Breast epithelium (tissue), 4 donors: Measurements from ENCODE around the gene CNEP1R1. TPM values are rescaled to one million over a fixed set of nuclear protein-coding genes. Genes with fewer than 3 reads are reported as not detected.

Source experiments
- DNase-seq, 2 donors: peaks; one replicate each; pipeline ENCODE4 v3.0.0-alpha.2; 2019; ENCODE audit warnings: low spot score in 2 of 2
- H3K27ac ChIP-seq, 2 donors: fragments of 200-600 bp; sonication (generic) in 1 of 2; one replicate each; pipeline ENCODE4 v1.5.1; 2016 to 2019; ENCODE audit warnings: mild to moderate bottlenecking in 1 of 2
- H3K27me3 ChIP-seq, 2 donors: fragments of 200-600 bp; sonication (generic) in 1 of 2; one replicate each; pipeline versions ENCODE4 v1.5.1 to v1.6.0; 2017 to 2019; ENCODE audit warnings: control low read depth in 1 of 2, mild to moderate bottlenecking in 1 of 2
- H3K36me3 ChIP-seq: fragments of 200-600 bp; one replicate; pipeline ENCODE4 v1.5.1; 2019
- H3K4me1 ChIP-seq, 2 donors: fragments of 200-600 bp; sonication (generic); one replicate each; pipeline ENCODE4 v1.5.1; 2016 to 2019; ENCODE audit warnings: control low read depth in 1 of 2
- H3K4me3 ChIP-seq, 3 donors: fragments of 200-600 bp; sonication (generic); 1 replicate in 2 of 3; 2 replicates in 1 of 3; pipeline ENCODE4 v1.5.1; 2016 to 2019; ENCODE audit warnings: mild to moderate bottlenecking in 3 of 3, moderate library complexity in 2 of 3
- H3K9me3 ChIP-seq, 2 donors: fragments of 200-600 bp; sonication (generic) in 1 of 2; one replicate each; pipeline ENCODE4 v1.5.1; 2016 to 2019; ENCODE audit warnings: control low read depth in 1 of 2
- POLR2A ChIP-seq: fragments of 450-650 bp; IDR thresholded peaks from one replicate; pipeline ENCODE4 v1.6.1; 2016; ENCODE audit warnings: antibody characterized with exemption, mild to moderate bottlenecking, moderate library complexity
- POLR2AphosphoS5 ChIP-seq, 3 donors: sonication (generic); formaldehyde crosslinking; IDR thresholded peaks; one replicate each; pipeline ENCODE4 v1.6.1; 2017; ENCODE audit warnings: antibody characterized with exemption in 3 of 3
- intact Hi-C: fragments of 100-400 bp; cut with DNase I; formaldehyde crosslinking; loops from one replicate; pipeline ENCODE4 v1.15.1; 2023; ENCODE audit warnings: low total_unique reads
- total RNA-seq, 3 donors: library from RNA; depleted of rRNA; stranded (reverse); fragments of >200 nt; gene quantifications; one replicate each; pipeline ENCODE4 v1.1.0, GENCODE V29; 2016
- TF ChIP-seq, protein P1 (sequence below), 3 donors: fragments of 450-650 bp; IDR thresholded peaks; one replicate each; pipeline ENCODE4 v1.5.1; 2016 to 2017; ENCODE audit warnings: antibody characterized with exemption in 3 of 3, mild to moderate bottlenecking in 3 of 3, moderate library complexity in 3 of 3

Gene CNEP1R1
- total RNA-seq, 3 donors from 2014 or later = 16.5 to 20.8 (median 17.4) TPM

DNA sequence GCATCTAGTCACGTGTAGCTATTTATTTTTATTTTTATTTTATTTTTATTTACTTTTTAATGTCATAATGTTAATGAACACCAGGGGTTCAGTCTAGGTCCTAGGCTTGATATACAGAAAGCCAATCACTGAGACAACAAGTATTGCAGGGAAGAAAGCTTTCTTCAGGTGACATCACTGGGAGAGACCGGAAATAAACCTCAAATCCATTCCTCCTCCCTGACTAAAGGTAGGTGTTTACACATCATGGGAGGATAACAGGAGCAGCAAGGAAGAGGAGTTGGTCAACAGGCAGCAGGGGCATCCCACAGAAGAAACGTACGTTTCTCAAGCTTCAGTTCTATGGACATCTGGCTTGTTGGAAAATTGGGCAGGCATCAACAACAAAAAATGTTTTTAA, 31.2 kb downstream of the CNEP1R1 start:
- intact Hi-C loops = no loop called here
- TF ChIP-seq, protein P1, sequence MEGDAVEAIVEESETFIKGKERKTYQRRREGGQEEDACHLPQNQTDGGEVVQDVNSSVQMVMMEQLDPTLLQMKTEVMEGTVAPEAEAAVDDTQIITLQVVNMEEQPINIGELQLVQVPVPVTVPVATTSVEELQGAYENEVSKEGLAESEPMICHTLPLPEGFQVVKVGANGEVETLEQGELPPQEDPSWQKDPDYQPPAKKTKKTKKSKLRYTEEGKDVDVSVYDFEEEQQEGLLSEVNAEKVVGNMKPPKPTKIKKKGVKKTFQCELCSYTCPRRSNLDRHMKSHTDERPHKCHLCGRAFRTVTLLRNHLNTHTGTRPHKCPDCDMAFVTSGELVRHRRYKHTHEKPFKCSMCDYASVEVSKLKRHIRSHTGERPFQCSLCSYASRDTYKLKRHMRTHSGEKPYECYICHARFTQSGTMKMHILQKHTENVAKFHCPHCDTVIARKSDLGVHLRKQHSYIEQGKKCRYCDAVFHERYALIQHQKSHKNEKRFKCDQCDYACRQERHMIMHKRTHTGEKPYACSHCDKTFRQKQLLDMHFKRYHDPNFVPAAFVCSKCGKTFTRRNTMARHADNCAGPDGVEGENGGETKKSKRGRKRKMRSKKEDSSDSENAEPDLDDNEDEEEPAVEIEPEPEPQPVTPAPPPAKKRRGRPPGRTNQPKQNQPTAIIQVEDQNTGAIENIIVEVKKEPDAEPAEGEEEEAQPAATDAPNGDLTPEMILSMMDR (IDR thresholded peaks at IDR 0.05) = no peak
- no peak for TF ChIP-seq POLR2A
- TF ChIP-seq POLR2AphosphoS5 (IDR thresholded peaks at IDR 0.05) = no peak
- no peaks in the 10 kb centered on the region for H3K4me1 ChIP-seq

DNA sequence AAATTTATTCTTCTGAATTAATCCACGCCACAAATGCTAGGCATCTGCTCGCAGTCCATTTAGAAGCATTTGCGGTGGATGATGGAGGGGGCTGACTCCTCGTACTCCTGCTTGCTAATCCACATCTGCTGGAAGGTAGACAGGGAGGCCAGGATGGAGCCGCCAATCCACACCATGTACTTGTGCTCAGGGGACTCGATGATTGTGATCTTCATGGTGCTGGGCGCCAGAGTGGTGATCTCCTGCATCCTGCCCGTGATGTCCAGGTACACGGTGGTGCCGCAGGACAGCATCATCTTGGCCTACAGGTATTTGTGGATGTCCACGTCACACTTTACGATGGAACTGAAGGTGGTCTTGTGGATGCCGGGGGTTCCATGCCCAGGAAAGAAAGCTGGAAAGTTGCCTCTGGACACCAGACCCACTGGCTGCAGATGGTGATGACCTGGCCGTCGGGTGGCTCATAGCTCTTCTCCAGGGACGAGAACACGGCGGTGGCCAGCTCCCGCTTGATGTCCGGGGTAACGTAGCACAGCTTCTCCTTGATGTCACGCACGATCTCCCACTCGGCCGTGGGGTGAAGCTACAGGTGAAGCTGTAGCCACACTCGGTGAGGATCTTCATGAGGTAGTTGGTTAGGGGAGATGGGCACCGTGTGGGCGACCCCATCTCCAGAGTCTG, 33.2 kb downstream of the CNEP1R1 start:
- DNase-seq = no peak
- H3K4me1 ChIP-seq = no peaks in the 10 kb centered on the region
- TF ChIP-seq POLR2AphosphoS5 (IDR thresholded peaks at IDR 0.05) = no peak
- TF ChIP-seq, protein P1 (IDR thresholded peaks at IDR 0.05) = no peak
- TF ChIP-seq POLR2A = no peak
- no peak overlapping the region for H3K4me3 ChIP-seq
- no peaks in the 10 kb centered on the region for H3K36me3 ChIP-seq
- H3K9me3 ChIP-seq = peaks cover 10 to 12% of the 10 kb centered on the region in 2 donors
- no peaks in the 10 kb centered on the region for H3K27me3 ChIP-seq
- intact Hi-C loops = no loop called here
- no peak overlapping the region for H3K27ac ChIP-seq

More for the DNA sequence above, 31.2 kb downstream of the CNEP1R1 start:
- Histone ChIP-seq H3K36me3 (no peaks in the 10 kb centered on the region), H3K27ac (no peak overlapping the region), H3K9me3 (peaks cover 10 to 12% of the 10 kb centered on the region in 2 donors), H3K4me3 (no peak overlapping the region), H3K27me3 (no peaks in the 10 kb centered on the region)
- DNase-seq = no peak

DNA sequence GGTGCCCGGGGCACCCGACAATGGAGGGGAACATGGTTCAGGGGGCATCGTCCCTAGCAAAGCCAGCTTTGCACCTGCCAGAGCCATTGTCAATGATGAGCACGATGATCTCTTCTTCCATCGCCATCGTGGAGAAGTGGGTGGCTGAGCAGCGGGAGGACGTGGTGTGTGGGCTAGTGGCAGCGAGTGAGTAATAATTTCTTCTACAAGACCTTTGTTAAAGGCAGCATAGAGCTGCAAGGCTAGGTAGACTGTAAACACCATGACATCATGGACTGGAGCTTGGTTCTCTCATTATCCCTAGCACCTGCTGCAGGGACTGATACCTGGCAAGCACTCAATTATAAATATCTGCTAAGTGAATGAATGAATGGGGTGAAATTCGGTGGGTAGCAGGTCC, 34.1 kb downstream of the CNEP1R1 start:
- no peak for DNase-seq
- peaks cover 10 to 12% of the 10 kb centered on the region in 2 donors for H3K9me3 ChIP-seq
- no peak for TF ChIP-seq POLR2A
- TF ChIP-seq POLR2AphosphoS5 (IDR thresholded peaks at IDR 0.05) = no peak
- TF ChIP-seq, protein P1 (IDR thresholded peaks at IDR 0.05) = no peak
- H3K36me3 ChIP-seq = no peaks in the 10 kb centered on the region
- H3K27me3 ChIP-seq = no peaks in the 10 kb centered on the region
- intact Hi-C loops = no loop called here
- H3K4me3 ChIP-seq = no peak overlapping the region
- no peaks in the 10 kb centered on the region for H3K4me1 ChIP-seq
- H3K27ac ChIP-seq = no peak overlapping the region

DNA sequence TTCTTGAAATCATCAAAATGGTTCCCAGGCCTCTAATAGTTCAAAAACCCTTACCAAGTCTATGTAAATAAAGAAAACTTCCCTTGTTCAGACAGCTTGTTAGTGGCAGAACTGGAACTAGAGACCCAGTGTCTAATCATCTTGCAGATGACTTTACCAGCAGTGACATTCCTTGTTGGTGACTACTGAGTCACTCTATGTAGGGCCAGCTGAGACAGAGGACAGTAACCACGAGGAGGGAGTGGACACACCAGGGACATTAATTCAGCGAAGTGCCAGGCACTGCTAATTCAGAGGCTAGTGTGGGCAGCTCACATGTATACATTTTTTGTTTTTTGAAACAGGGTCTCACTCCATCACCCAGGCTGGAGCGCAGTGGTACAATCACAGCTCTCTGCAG, 34.6 kb downstream of the CNEP1R1 start:
- Histone ChIP-seq H3K36me3 (no peaks in the 10 kb centered on the region), H3K4me3 (no peak overlapping the region), H3K4me1 (no peaks in the 10 kb centered on the region), H3K27me3 (no peaks in the 10 kb centered on the region), H3K9me3 (peaks cover 10 to 12% of the 10 kb centered on the region in 2 donors), H3K27ac (no peak overlapping the region)
- TF ChIP-seq, protein P1 (IDR thresholded peaks at IDR 0.05) = no peak
- no peak for TF ChIP-seq POLR2AphosphoS5 (IDR thresholded peaks at IDR 0.05)
- no peak for TF ChIP-seq POLR2A
- DNase-seq = no peak
- intact Hi-C loops = no loop called here

DNA sequence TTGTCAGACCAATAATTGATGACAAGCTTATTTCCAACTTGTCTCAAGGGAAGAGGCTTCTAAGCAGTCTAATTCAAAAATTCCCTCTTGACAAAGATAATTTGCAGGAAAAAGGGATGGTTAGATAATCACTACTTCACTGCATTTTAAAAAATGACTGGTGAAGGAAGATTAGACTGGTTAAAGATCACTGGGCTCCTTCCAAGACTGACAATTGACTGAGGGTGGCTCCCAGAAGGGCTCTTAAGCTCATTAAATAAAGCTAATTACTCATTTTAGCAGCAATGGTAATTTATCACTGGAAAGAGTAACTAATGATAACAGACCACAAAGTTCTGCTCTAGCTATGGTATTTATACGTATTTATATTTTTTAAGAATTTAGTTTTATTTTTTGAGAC, 36.3 kb downstream of the CNEP1R1 start:
- no peaks in the 10 kb centered on the region for H3K27me3 ChIP-seq
- H3K9me3 ChIP-seq = peaks cover 5% of the 10 kb centered on the region in 2 donors
- no peak for DNase-seq
- H3K4me1 ChIP-seq = no peaks in the 10 kb centered on the region
- H3K36me3 ChIP-seq = no peaks in the 10 kb centered on the region
- intact Hi-C loops = no loop called here
- TF ChIP-seq POLR2AphosphoS5 (IDR thresholded peaks at IDR 0.05) (no peak), POLR2A (no peak)
- no peak overlapping the region for H3K4me3 ChIP-seq
- H3K27ac ChIP-seq = no peak overlapping the region
